Cardiac muscle cell (in vitro differentiated cells and primary cell): Measurements from ENCODE around the gene ANO9. TPM values are rescaled to one million over a fixed set of nuclear protein-coding genes. Genes with fewer than 3 reads are reported as not detected.

Source experiments
- DNase-seq, 2 donors: peaks; one replicate each; pipeline versions ENCODE4 v3.0.0 to v3.0.0-alpha.2; 2010 to 2017; ENCODE audit warnings: low read depth in 1 of 2, low spot score in 1 of 2
- H3K27ac ChIP-seq: fragments of 200-600 bp; sonication (generic); 2 replicates; pipeline ENCODE4 v1.5.1; 2016
- H3K27me3 ChIP-seq: fragments of 200-600 bp; sonication (generic); 2 replicates; pipeline ENCODE4 v1.6.0; 2016; ENCODE audit warnings: control low read depth
- H3K36me3 ChIP-seq: fragments of 200-600 bp; sonication (generic); 2 replicates; pipeline ENCODE4 v1.5.1; 2016; ENCODE audit warnings: control low read depth
- H3K4me1 ChIP-seq: fragments of 200-600 bp; sonication (generic); 2 replicates; pipeline ENCODE4 v1.8.1; 2017; ENCODE audit warnings: low read depth, mild to moderate bottlenecking, mixed run types
- H3K4me3 ChIP-seq: fragments of 200-600 bp; sonication (generic); 2 replicates; pipeline ENCODE4 v1.5.1; 2016; ENCODE audit warnings: mild to moderate bottlenecking
- H3K9me3 ChIP-seq: fragments of 200-600 bp; sonication (generic); 2 replicates; pipeline ENCODE4 v1.5.1; 2017; ENCODE audit warnings: low read depth, mild to moderate bottlenecking, control low read depth
- CTCF ChIP-seq: IDR thresholded peaks from 2 replicates; pipeline ENCODE4 v1.5.1; 2012; ENCODE audit warnings: low read depth, mild to moderate bottlenecking, low read length
- polyA plus RNA-seq: library from polyadenylated mRNA; unstranded; fragments of >200 nt; fragmentation: Nextera tagmentation; extraction: Ambion mirVana; gene quantifications from 2 replicates; pipeline ENCODE4 v1.2.1, GENCODE V29; 2016
- total RNA-seq: library from RNA; depleted of rRNA; stranded (reverse); fragments of >200 nt; gene quantifications from 2 replicates; pipeline ENCODE4 v1.2.3, GENCODE V29; 2016

Gene ANO9
- total and polyA plus RNA-seq, 2 experiments from 2014 or later: 0.23 to 0.51 TPM

GRCh38 chr11:445765-446588, 4.2 kb upstream of the ANO9 start:
- H3K27me3 ChIP-seq: no peaks in the 10 kb centered on the region
- no peaks in the 10 kb centered on the region for H3K36me3 ChIP-seq
- H3K4me1 ChIP-seq: peaks cover 12% of the 10 kb centered on the region
- no peak for TF ChIP-seq CTCF
- no peaks in the 10 kb centered on the region for H3K9me3 ChIP-seq
- H3K4me3 ChIP-seq: no peak overlapping the region
- no peak for DNase-seq
- H3K27ac ChIP-seq: no peak overlapping the region

GRCh38 chr11:444396-445144, 2.8 kb upstream of the ANO9 start:
- peaks cover 11% of the 10 kb centered on the region for H3K4me1 ChIP-seq
- no peak overlapping the region for H3K27ac ChIP-seq
- no peaks in the 10 kb centered on the region for H3K9me3 ChIP-seq
- DNase-seq: peak in 1 of 2 donors; percentile 50
- H3K4me3 ChIP-seq: no peak overlapping the region
- TF ChIP-seq CTCF: no peak
- no peaks in the 10 kb centered on the region for H3K36me3 ChIP-seq
- no peaks in the 10 kb centered on the region for H3K27me3 ChIP-seq

GRCh38 chr11:443542-444199, 1.9 kb upstream of the ANO9 start:
- Histone ChIP-seq H3K9me3 (no peaks in the 10 kb centered on the region), H3K4me1 (peaks cover 2% of the 10 kb centered on the region), H3K27me3 (no peaks in the 10 kb centered on the region), H3K4me3 (no peak overlapping the region), H3K36me3 (no peaks in the 10 kb centered on the region), H3K27ac (no peak overlapping the region)
- no peak for TF ChIP-seq CTCF
- no peak for DNase-seq

GRCh38 chr11:442611-443081, 835 bp upstream of the ANO9 start:
- H3K4me3 ChIP-seq: no peak overlapping the region
- H3K36me3 ChIP-seq: no peaks in the 10 kb centered on the region
- no peak for DNase-seq
- H3K27ac ChIP-seq: no peak overlapping the region
- H3K9me3 ChIP-seq: no peaks in the 10 kb centered on the region
- H3K4me1 ChIP-seq: no peaks in the 10 kb centered on the region
- TF ChIP-seq CTCF: no peak
- H3K27me3 ChIP-seq: no peaks in the 10 kb centered on the region

GRCh38 chr11:441043-441417, 781 bp downstream of the ANO9 start:
- no peaks in the 10 kb centered on the region for H3K27me3 ChIP-seq
- no peak for DNase-seq
- H3K9me3 ChIP-seq: no peaks in the 10 kb centered on the region
- H3K36me3 ChIP-seq: no peaks in the 10 kb centered on the region
- no peaks in the 10 kb centered on the region for H3K4me1 ChIP-seq
- TF ChIP-seq CTCF: no peak
- H3K4me3 ChIP-seq: no peak overlapping the region
- no peak overlapping the region for H3K27ac ChIP-seq
